ENCODE data around the gene FUT7.

DNA sequence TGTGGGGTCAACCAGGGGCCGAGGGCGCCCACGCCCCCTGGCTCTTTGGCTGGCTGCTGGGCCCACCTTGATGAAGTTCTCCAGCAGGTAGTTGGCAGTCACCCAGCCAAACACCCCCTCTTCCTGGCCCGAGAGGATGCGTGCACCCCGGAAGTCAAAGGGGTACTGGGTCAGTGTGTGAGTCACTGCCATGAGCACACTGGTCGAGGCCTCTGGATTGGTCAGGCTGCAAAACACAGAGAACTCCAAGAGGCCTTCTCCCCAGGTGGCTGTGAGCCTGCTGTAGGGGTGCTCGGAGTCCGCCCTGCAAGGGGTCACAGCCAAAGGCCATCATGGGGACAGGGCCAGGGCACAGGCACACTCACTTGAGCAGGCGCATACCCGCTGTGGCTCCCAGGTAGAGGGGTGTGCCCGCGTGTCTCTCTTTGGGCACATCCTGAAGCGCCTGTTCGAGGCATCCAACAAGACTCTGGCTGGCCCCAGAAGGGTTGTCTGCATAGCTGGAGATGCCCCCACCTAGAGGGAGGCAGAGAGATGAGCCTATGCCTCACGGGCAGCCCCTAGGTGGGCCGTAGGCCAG is 19.3 kb upstream of the FUT7 start:
- TF ChIP-seq POLR2A (IDR thresholded peaks at IDR 0.05) (no peak), CTCF (IDR thresholded peaks at IDR 0.05) (no peak)
